Mucosa of rectum (tissue), 2 donors: ENCODE results near the gene LMBR1.
"Not testable (repeated sequence)": the region's sequence is repeated elsewhere in the genome, so short reads cannot be mapped to it uniquely, and the experiment has no call there.

Experiments used
- H3K27ac ChIP-seq, 2 donors: one replicate each; pipeline ENCODE4 v1.7.0; 2013; ENCODE audit warnings: inconsistent platforms in 2 of 2, low read depth in 2 of 2, low read length in 2 of 2
- H3K27me3 ChIP-seq, 2 donors: one replicate each; pipeline ENCODE4 v1.7.0; 2013; ENCODE audit warnings: low read length in 2 of 2; ENCODE audit not compliant: control insufficient read depth in 2 of 2, insufficient read depth in 2 of 2
- H3K36me3 ChIP-seq, 2 donors: one replicate each; pipeline ENCODE4 v1.7.0; 2013; ENCODE audit warnings: low read length in 2 of 2; ENCODE audit not compliant: control insufficient read depth in 2 of 2, insufficient read depth in 2 of 2
- H3K4me1 ChIP-seq, 2 donors: one replicate each; pipeline ENCODE4 v1.7.0; 2013; ENCODE audit warnings: low read length in 2 of 2, mild to moderate bottlenecking in 1 of 2; ENCODE audit not compliant: control insufficient read depth in 2 of 2, insufficient read depth in 2 of 2
- H3K4me3 ChIP-seq, 2 donors: one replicate each; pipeline ENCODE4 v1.7.0; 2013; ENCODE audit warnings: low read length in 2 of 2
- H3K9ac ChIP-seq, 2 donors: one replicate each; pipeline ENCODE4 v1.7.0; 2013; ENCODE audit warnings: low read length in 2 of 2, low read depth in 1 of 2, mild to moderate bottlenecking in 1 of 2
- H3K9me3 ChIP-seq, 2 donors: one replicate each; pipeline ENCODE4 v1.7.0; 2013; ENCODE audit warnings: low read length in 2 of 2; ENCODE audit not compliant: control insufficient read depth in 2 of 2
- donor health status: healthy.
- donor health status: Normal muscosa, but diverticular disease.

The LMBR1 gene

DNA sequence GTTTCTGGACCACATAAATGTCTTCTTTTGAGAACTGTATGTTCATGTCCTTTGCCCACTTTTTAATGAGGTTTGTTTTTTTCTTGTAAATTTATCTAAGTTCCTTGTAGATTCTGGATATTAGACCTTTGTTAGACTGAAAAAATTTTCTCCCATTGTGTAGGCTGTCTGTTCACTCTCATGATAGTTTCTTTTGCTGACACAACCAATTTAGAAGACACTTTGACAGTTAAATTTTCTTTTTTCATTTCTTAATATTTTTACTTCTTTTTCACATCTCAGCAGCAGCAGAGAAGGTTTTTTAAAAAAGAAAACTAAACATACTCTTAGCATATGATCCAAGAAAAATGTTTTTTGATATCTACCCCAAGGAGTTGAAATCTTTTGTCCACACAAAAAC is 190.6 kb downstream of the LMBR1 start:
- Histone ChIP-seq H3K27ac (no peak overlapping the region), H3K9ac (no peak overlapping the region), H3K9me3 (peaks cover 0 to 2% of the 10 kb centered on the region in 2 donors)

DNA sequence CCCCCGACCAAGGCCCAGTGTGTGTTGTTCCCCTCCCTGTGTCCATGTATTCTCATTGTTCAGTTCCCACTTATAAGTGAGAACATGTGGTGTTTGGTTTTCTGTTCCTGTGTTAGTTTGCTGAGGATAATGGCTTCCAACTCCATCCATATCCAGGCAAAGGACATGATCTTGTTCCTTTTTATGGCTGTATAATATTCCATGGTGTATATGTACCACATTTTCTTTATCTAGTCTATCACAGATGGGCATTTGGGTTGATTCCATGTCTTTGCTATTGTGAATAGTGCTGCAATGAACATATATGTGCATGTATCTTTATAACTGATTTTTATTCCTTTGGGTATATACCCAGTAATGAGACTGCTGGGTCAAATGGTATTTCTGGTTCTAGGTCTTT is 191.2 kb downstream of the LMBR1 start:
- H3K36me3 ChIP-seq, H3K27ac ChIP-seq, H3K27me3 ChIP-seq, H3K9ac ChIP-seq, H3K4me1 ChIP-seq, H3K9me3 ChIP-seq, H3K4me3 ChIP-seq: not testable (repeated sequence)

More for the DNA sequence above, 190.6 kb downstream of the LMBR1 start:
- H3K36me3 ChIP-seq: no peaks in the 10 kb centered on the region
- no peaks in the 10 kb centered on the region for H3K4me1 ChIP-seq
- no peaks in the 10 kb centered on the region for H3K27me3 ChIP-seq
- no peak overlapping the region for H3K4me3 ChIP-seq

DNA sequence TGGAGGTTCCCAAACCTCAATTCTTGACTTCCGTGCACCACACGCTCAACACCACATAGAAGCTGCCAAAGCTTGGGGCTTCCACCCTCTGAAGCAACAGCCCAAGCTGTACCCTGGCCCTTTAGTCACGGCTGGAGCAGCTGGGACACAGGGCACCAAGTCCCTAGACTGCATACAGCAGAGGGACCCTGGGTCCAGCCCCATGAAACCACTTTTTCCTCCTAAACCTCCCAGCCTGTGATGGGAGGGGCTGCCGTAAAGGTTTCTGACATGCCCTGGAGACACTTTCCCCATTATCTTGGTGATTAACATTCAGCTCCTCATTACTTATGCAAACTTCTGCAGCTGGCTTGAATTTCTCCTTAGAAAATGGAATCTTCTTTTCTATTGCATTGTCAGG is 194.5 kb downstream of the LMBR1 start:
- H3K4me3 ChIP-seq, H3K4me1 ChIP-seq, H3K27me3 ChIP-seq, H3K9ac ChIP-seq, H3K9me3 ChIP-seq, H3K36me3 ChIP-seq, H3K27ac ChIP-seq: not testable (repeated sequence)

DNA sequence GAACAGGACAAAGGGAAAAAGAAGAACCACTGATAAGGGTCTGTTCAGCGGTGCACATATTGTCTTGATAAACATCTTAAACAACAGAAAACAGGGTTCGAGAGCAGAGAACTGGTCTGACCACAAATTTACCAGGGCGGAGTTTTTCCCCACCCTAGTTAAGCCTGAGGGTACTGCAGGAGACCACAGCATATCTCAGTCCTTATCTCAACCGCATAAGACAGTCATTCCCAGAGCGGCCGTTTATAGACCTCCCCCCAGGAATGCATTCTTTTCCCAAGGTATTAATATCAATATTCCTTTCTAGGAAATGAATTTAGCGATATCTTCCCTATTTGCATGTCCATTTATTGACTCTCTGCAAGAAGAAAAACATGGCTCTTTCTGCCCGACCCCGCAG is 195.7 kb downstream of the LMBR1 start:
- not testable (repeated sequence) for H3K27me3 ChIP-seq, H3K27ac ChIP-seq, H3K9ac ChIP-seq, H3K4me1 ChIP-seq, H3K9me3 ChIP-seq, H3K36me3 ChIP-seq, H3K4me3 ChIP-seq

DNA sequence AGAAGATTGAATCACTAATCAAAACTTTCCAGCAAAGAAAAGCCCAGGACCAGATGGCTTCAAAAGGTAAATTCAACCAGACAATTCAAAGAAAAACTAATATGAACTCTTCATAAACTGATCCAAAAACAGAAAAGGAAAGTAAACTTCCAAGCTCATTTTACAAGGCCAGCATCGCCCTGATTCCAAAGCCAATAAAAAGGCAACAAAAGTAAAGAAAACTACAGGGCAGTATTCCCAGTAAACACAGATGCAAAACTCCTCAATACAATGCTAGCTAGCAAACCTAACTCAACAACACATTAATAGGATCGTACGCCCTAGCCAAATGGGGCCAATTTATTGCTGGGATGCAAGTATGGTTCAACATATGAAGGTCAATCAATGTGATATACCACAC is 199.4 kb downstream of the LMBR1 start:
- no peak overlapping the region for H3K9ac ChIP-seq
- no peaks in the 10 kb centered on the region for H3K27me3 ChIP-seq
- no peaks in the 10 kb centered on the region for H3K4me1 ChIP-seq
- no peaks in the 10 kb centered on the region for H3K36me3 ChIP-seq
- H3K9me3 ChIP-seq: peaks cover 2% of the 10 kb centered on the region in 2 donors
- H3K4me3 ChIP-seq: no peak overlapping the region
- H3K27ac ChIP-seq: no peak overlapping the region

DNA sequence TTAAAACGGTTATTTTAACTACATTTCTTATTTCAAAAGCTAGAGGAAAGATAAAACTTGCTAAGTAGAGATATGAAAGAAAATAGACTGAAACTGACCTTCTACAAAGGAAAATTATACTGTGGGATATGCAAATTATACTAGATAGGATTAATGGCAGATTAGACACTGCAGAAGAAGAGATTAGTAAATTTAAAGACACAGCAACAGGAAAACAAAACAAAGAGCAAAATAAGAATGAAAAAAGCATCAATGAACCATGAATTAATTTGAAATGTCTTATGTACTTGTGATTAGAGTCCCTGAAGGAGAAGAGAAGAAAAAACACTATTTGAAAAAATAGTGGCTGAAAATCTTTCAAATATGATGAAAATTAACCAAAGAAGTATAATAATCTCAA is 200.1 kb downstream of the LMBR1 start:
- Histone ChIP-seq H3K9ac (no peak overlapping the region), H3K9me3 (peaks cover under 1 to 2% of the 10 kb centered on the region in 2 donors), H3K4me3 (no peak overlapping the region), H3K27me3 (no peaks in the 10 kb centered on the region), H3K36me3 (no peaks in the 10 kb centered on the region), H3K4me1 (no peaks in the 10 kb centered on the region), H3K27ac (no peak overlapping the region)

DNA sequence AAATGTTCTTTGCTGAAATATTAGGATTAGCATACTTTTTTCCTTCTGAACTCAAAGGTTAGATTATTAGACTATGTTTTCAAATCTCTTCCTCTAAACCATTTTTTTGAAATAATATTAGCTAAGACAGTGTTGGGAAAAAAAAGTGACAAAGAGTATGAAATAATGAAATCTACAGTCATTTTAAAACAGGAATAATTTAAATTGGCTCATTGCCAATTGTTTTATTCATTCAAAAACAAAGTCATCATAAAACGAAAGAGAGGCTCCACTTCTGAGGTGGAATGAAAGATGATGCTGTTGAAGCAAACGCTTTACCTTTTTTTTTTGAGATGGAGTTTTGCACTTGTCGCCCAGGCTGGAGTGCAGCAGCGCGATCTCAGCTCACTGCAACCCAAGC is 201.2 kb downstream of the LMBR1 start:
- H3K9me3 ChIP-seq: no peaks in the 10 kb centered on the region
- H3K4me1 ChIP-seq: no peaks in the 10 kb centered on the region
- H3K27me3 ChIP-seq: no peaks in the 10 kb centered on the region
- no peaks in the 10 kb centered on the region for H3K36me3 ChIP-seq
- H3K27ac ChIP-seq: no peak overlapping the region
- H3K4me3 ChIP-seq: no peak overlapping the region
- no peak overlapping the region for H3K9ac ChIP-seq

DNA sequence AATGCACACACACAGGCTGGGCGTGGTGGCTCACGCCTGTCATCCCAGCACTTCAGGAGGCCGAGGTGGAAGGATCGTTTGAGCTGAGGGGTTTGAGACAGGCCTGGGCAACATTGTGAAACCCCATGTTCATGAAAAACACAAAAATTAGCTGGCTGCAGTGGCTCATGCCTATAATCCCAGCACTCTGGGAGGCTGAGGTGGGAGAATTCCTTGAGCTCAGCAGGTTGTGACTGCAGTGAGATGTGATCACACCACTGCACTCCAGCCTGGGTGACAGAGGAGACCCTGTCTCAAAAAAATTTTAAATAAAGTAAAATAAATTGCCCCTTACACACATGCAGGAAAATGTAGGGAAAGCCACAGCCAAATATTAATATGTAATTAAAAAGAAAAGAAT is 208.3 kb downstream of the LMBR1 start:
- Histone ChIP-seq H3K27me3 (no peaks in the 10 kb centered on the region), H3K4me3 (no peak overlapping the region), H3K4me1 (no peaks in the 10 kb centered on the region), H3K27ac (no peak overlapping the region), H3K36me3 (peaks cover 8% of the 10 kb centered on the region in 2 donors), H3K9ac (no peak overlapping the region), H3K9me3 (no peaks in the 10 kb centered on the region)

DNA sequence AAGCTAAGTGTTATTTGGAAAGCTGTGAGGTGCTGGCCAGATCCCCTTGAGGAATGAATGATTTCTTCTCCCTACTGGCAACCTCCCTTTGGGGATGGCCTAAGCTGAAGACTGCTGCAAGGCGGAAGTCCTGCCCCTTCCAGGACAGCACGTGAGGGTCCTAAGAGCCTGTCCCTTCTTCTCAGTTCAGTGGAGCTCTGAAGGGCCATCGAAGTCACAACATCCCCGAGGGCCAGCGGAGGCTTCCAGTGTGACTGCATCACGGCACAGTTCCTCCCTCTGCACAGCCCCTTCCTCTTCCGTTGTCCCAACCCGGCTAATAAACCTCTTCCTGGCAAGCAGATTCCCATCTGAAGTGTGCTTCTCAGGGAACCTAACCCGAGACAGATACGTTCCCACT is 208.7 kb downstream of the LMBR1 start:
- no peak overlapping the region for H3K4me3 ChIP-seq
- no peaks in the 10 kb centered on the region for H3K27me3 ChIP-seq
- H3K9me3 ChIP-seq: no peaks in the 10 kb centered on the region
- H3K4me1 ChIP-seq: no peaks in the 10 kb centered on the region
- H3K27ac ChIP-seq: no peak overlapping the region
- peaks cover 8% of the 10 kb centered on the region in 2 donors for H3K36me3 ChIP-seq
- H3K9ac ChIP-seq: no peak overlapping the region

DNA sequence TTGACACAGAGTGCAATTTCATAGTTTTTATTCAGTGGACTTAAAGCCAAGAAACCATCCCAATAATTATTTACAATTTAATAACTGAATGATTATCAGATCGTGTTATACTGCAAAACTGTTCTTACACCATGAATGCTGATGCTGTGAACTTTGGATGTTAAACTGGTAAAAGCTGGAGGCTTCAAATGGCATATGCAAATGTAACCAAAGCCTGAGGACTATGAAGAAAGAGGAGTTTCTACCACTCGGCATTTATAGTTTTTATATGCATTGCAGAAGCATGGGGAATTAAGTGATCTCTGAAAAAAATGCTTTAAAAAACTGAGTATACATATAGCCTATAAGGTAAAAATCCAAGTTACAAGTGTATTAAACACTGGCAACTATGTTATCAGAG is 210.1 kb downstream of the LMBR1 start:
- H3K27ac ChIP-seq: no peak overlapping the region
- H3K36me3 ChIP-seq: peaks cover 11 to 17% of the 10 kb centered on the region in 2 donors
- no peaks in the 10 kb centered on the region for H3K9me3 ChIP-seq
- H3K27me3 ChIP-seq: no peaks in the 10 kb centered on the region
- H3K4me1 ChIP-seq: no peaks in the 10 kb centered on the region
- no peak overlapping the region for H3K4me3 ChIP-seq
- H3K9ac ChIP-seq: no peak overlapping the region

DNA sequence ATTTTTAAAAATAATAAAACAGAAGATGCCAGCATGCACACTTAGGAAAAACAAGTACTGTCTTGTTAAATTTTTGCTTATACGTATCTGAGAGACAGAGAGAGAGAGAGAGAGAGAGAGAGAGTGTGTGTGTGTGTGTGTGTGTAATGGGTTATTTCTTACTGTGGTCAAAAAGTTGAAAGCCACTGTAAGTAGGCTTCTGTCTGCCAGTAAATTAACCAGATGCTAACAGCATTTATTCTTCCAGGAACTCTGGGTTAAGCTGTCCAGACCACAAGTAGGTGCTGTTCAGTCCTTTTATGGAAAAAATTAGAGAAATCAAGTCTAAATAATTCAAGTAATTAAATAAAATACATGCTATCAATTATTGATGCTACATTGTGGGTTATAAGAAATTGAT is 212.7 kb downstream of the LMBR1 start:
- H3K4me1 ChIP-seq: no peaks in the 10 kb centered on the region
- peaks cover 19 to 35% of the 10 kb centered on the region in 2 donors for H3K36me3 ChIP-seq
- no peak overlapping the region for H3K27ac ChIP-seq

More for the DNA sequence above, 212.7 kb downstream of the LMBR1 start:
- Histone ChIP-seq H3K27me3 (no peaks in the 10 kb centered on the region), H3K4me3 (no peak overlapping the region), H3K9ac (no peak overlapping the region), H3K9me3 (no peaks in the 10 kb centered on the region)
